RWPE2 (cell line): Measurements from ENCODE around the gene XRCC1.
"Not testable (repeated sequence)": the region's sequence is repeated elsewhere in the genome, so short reads cannot be mapped to it uniquely, and the experiment has no call there.

ENCODE experiments used
- ATAC-seq: fragments of 200-7000 bp; cut with Tn5 transposase; 3 replicates; pipeline ENCODE4 v1.9.1; 2021; ENCODE audit warnings: low read depth
- DNase-seq: peaks from one replicate; pipeline ENCODE4 v3.0.0-alpha.2; 2020; ENCODE audit warnings: low spot score
- H3K27ac ChIP-seq: fragments of 450-650 bp; 2 replicates; pipeline ENCODE4 v1.5.1; 2017; ENCODE audit warnings: mild to moderate bottlenecking; ENCODE audit not compliant: poor library complexity, severe bottlenecking
- H3K27me3 ChIP-seq: fragments of 250-450 bp; sonication (Bioruptor Pico); 2 replicates; pipeline ENCODE4 v1.5.1; 2021; ENCODE audit warnings: mild to moderate bottlenecking, moderate library complexity; ENCODE audit not compliant: insufficient read depth, poor library complexity, severe bottlenecking
- H3K36me3 ChIP-seq: fragments of 250-450 bp; sonication (Bioruptor Pico); 2 replicates; pipeline ENCODE4 v1.5.1; 2020; ENCODE audit warnings: low read depth, mild to moderate bottlenecking, moderate library complexity
- H3K4me1 ChIP-seq: fragments of 250-450 bp; sonication (Bioruptor Pico); 2 replicates; pipeline ENCODE4 v1.5.1; 2021; ENCODE audit warnings: mild to moderate bottlenecking, moderate library complexity; ENCODE audit not compliant: insufficient read depth, poor library complexity, severe bottlenecking
- H3K4me3 ChIP-seq: fragments of 250-450 bp; sonication (Bioruptor Pico); 2 replicates; pipeline ENCODE4 v1.5.1; 2021; ENCODE audit warnings: mild to moderate bottlenecking, moderate library complexity; ENCODE audit not compliant: severe bottlenecking
- H3K9me3 ChIP-seq: fragments of 250-450 bp; sonication (Bioruptor Pico); 2 replicates; pipeline ENCODE4 v1.5.1; 2021; ENCODE audit warnings: mild to moderate bottlenecking, moderate library complexity; ENCODE audit not compliant: severe bottlenecking
- TF ChIP-seq, protein P1 (sequence below): fragments of 450-650 bp; IDR thresholded peaks from one replicate; pipeline ENCODE4 v1.5.1; 2017; ENCODE audit warnings: mild to moderate bottlenecking, moderate library complexity; ENCODE audit not compliant: poor library complexity, severe bottlenecking

XRCC1 gene

DNA sequence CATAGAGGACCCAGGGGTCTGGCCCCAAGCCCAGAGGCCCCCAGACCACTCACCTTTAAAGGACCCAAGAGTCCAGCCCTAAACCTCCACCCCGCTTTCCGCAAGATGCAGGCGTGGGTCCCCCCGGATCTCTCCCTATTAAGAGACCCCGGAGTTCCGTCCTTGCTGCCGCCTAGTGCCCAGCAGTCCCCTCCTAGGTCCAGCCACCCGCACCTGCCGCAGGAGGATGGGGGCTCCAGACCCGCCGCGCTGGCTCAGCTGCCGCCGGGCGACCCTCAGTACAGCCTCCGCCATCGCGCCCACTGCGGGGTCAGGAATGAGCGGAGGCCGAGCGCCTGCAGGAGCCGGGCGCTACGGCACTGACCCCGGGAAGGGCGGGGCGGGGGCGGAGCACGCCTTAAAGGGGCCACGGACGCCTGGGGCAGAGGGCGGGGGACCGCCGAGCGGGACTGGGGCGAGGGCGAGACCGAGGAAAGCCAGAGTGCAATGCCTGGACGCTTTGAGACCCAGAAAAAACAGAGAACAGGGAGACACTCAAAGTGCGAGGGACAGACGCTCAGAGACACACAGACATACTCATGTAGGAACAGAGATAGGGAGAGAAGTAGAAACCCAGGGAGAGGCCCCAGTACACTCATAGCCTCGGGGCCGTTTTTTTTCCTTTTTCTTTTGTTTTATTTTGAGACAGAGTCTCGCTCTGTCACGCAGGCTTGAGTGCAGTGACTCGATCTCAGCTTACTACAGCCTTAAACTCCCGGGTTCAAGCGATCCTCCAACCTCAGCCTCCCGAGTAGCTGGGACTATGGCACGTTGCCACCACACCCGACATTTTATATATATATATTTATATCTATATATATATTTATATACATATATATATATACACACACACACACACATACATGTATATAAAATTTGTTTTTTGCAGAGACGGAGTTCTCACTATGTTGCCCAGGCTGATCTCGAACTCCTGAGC, 48.2 kb downstream of the XRCC1 start, which contains the start of gene ETHE1:
TSS of gene ETHE1 (minus strand) at position 318 of the 976 bp plus-strand sequence. CDS start at position 294, 24 bp downstream.
- DNase-seq (peak; percentile 76), ATAC-seq (peak; percentile 60)
- Histone ChIP-seq H3K36me3 (peaks cover 18% of the 10 kb centered on the region), H3K27me3 (no peaks in the 10 kb centered on the region), H3K4me3 (peak within 1 kb of the TSS; percentile 93), H3K27ac (peak within 1 kb of the TSS; percentile 82), H3K4me1 (peaks cover 20% of the 10 kb centered on the region), H3K9me3 (no peaks in the 10 kb centered on the region)
- TF ChIP-seq, protein P1, sequence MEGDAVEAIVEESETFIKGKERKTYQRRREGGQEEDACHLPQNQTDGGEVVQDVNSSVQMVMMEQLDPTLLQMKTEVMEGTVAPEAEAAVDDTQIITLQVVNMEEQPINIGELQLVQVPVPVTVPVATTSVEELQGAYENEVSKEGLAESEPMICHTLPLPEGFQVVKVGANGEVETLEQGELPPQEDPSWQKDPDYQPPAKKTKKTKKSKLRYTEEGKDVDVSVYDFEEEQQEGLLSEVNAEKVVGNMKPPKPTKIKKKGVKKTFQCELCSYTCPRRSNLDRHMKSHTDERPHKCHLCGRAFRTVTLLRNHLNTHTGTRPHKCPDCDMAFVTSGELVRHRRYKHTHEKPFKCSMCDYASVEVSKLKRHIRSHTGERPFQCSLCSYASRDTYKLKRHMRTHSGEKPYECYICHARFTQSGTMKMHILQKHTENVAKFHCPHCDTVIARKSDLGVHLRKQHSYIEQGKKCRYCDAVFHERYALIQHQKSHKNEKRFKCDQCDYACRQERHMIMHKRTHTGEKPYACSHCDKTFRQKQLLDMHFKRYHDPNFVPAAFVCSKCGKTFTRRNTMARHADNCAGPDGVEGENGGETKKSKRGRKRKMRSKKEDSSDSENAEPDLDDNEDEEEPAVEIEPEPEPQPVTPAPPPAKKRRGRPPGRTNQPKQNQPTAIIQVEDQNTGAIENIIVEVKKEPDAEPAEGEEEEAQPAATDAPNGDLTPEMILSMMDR, result no peak

DNA sequence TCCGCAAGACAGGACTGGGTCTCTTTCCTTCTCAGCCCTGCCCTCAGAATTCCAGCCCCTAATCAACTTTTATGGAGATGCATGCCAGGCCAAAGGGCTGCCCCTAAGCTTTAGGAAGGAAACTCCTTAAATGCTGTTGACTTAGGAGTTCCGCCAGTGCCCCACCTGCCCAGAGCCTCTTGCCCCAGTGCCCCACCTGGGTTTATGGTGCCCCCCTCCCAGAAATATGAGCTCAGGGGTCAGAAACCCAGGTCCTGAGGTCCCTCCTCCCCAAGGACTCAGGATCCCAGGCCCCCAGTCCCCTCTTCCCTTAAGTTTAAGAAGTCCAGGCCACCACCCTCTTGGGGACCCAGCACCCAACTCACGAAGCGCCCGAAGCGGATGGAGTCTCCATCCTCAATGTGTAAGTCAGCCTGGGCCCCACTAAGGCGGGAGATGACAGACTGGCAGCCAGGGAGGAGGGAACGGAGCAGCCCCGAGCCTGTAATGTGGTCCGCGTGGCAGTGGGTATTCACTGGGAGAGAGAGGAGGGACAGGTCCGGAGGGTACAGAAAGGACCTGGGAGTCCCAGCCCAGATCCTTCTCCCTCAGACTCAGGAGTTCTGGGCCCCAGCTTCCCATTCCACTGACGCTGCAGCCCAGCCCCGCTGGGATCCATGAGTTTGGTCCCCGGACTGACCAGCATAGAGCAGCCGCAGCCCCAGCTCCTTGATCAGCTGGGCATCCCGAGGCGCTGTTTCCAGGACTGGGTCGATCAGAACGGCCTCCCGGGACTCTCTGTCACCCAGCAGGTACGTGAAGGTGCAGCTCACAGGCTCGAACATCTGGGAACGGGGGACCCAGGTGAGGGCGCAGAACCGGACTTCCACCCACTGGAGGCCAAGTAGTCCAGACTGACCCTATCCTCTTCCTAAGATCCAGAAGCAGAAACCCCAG, 49.2 kb downstream of the XRCC1 start:
- H3K36me3 ChIP-seq, result peaks cover 24% of the 10 kb centered on the region
- H3K27ac ChIP-seq, result peak overlapping the region; percentile 82
- TF ChIP-seq, protein P1, result no peak
- H3K4me3 ChIP-seq, result peak overlapping the region; percentile 93
- no peaks in the 10 kb centered on the region for H3K9me3 ChIP-seq
- H3K4me1 ChIP-seq, result peaks cover 19% of the 10 kb centered on the region
- DNase-seq (no peak), ATAC-seq (peak; percentile 26)
- no peaks in the 10 kb centered on the region for H3K27me3 ChIP-seq

DNA sequence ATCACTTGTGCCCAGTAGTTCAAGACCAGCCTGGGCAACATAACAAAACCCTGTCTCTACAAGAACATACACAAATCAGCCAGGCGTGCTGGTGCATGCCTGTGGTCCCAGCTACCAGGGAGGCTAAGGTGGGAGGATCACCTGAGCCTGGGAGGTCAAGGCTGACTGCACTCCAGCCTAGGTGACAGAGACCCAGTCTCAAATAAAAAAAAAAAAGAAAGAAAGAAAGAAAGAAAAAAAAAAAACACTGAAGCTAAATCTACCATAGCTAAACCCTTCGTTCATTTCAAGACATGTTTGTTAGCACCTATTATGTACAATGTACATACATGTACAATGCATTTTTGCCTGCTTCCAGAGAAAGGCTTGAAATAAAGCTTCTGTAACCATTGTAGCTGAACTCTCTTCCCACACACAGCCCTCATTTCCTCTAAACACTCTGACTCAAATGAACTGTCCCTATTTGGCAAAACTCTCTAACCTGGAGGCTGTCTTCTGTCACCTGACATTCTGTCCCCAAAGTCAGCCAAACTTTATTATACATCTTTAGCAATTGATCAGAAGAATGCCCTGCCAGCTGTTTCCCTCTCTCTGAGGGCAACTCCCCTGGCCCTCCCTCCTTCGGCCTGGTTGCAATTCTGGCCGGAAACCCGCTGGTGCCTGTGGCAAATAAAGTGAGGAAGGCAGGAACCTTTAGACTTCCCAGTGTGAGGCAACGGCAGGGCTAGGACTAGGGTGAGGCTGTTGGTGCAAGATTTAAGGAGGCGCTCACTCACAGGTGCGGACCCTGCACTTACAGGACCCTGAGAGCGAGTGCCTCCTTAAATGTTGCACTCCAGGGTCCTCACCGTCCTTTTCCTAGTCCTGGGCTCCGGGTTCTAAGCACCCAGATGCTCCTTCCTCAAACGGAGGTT, 50.1 kb downstream of the XRCC1 start:
- peak overlapping the region; percentile 82 for H3K27ac ChIP-seq
- peaks cover 19% of the 10 kb centered on the region for H3K4me1 ChIP-seq
- H3K4me3 ChIP-seq, result peak overlapping the region; percentile 93
- TF ChIP-seq, protein P1, result no peak
- ATAC-seq (peak; percentile 83), DNase-seq (peak; percentile 87)
- H3K27me3 ChIP-seq, result no peaks in the 10 kb centered on the region
- peaks cover 28% of the 10 kb centered on the region for H3K36me3 ChIP-seq
- no peaks in the 10 kb centered on the region for H3K9me3 ChIP-seq

DNA sequence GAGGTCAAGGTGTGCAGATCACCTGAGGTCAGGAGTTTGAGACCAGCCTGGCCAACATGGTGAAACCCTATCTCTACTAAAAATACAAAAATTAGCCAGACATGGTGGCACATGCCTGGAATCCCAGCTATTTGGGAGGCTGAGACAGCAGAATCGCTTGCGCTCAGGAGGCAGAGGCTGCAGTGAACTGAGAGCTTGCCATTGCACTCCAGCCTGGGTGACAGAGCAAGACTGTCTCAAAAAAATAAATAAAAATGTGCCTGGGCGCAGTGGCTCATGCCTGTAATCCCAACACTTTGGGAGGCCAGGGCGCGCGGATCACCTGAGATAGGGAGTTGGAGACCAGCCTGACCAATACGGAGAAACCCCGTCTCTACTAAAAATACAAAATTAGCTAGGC, 51.6 kb downstream of the XRCC1 start:
- H3K27me3 ChIP-seq, H3K9me3 ChIP-seq, DNase-seq, ATAC-seq, H3K27ac ChIP-seq, H3K4me3 ChIP-seq: not testable (repeated sequence)
- Histone ChIP-seq H3K4me1 (peaks cover 21% of the 10 kb centered on the region), H3K36me3 (peaks cover 32% of the 10 kb centered on the region)
